ENCODE results near the gene SH2D3A. TPM values are rescaled to one million over a fixed set of nuclear protein-coding genes. Genes with fewer than 3 reads are reported as not detected.
A peak's percentile ranks its signal among the peaks of the same experiment; 100 is the strongest.

Gene SH2D3A
- total and polyA plus RNA-seq, 8 donors, result 10.1 to 33.0 (median 14.2) TPM

DNA sequence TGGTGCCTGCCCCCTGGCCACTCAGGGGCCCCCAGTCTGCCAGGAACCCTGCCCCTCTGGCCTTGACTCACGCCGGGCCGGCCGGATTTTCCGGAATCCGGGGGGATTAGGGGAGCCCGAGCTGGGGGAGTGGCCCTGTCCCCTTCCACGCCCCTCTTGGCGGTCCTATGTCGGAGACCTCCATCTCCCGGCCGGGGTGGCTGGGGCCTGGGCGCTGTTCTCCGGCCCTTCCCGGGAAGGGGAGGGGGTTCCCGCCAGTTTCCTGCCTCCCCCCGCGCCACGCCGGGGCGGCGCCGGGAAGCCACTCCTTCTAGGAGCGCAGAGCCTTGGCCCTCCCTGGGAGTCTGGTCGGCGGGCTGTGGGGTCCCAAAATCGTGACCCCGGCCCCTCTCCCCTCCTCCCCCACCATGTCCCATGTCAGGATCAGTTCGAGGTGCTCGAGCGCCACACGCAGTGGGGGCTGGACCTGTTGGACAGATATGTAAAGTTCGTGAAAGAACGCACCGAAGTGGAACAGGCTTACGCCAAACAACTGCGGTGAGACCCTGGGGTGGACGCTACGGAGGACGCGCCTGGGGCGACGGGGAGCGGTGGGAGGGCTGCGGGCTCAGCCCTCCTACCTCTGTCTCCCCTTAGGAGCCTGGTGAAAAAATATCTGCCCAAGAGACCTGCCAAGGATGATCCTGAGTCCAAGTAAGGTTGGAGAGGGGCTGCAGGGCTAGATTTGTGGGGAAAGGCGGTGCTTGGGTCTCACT lies 26.5 kb downstream of the SH2D3A start:
- Histone ChIP-seq H3K4me1 (peaks cover 12 to 26% (median 13%) of the 10 kb centered on the region in 3 donors), H3K4me3 (peak overlapping the region; percentile 66 to 91 (median 80)), H3K27ac (peak overlapping the region; percentile 8 to 77 (median 44)), H3K27me3 (no peaks in the 10 kb centered on the region), H3K9me3 (no peaks in the 10 kb centered on the region), H3K36me3 (no peaks in the 10 kb centered on the region)
- DNase-seq, result peak; percentile 54 to 87 (median 67)
- ATAC-seq, result no peak
- FAIRE-seq, result no peak
- WGBS, 2 donors, result 1 to 2% methylated on average over 46 of the region's 46 CpGs
- TF ChIP-seq, protein P1, sequence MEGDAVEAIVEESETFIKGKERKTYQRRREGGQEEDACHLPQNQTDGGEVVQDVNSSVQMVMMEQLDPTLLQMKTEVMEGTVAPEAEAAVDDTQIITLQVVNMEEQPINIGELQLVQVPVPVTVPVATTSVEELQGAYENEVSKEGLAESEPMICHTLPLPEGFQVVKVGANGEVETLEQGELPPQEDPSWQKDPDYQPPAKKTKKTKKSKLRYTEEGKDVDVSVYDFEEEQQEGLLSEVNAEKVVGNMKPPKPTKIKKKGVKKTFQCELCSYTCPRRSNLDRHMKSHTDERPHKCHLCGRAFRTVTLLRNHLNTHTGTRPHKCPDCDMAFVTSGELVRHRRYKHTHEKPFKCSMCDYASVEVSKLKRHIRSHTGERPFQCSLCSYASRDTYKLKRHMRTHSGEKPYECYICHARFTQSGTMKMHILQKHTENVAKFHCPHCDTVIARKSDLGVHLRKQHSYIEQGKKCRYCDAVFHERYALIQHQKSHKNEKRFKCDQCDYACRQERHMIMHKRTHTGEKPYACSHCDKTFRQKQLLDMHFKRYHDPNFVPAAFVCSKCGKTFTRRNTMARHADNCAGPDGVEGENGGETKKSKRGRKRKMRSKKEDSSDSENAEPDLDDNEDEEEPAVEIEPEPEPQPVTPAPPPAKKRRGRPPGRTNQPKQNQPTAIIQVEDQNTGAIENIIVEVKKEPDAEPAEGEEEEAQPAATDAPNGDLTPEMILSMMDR (IDR thresholded peaks at IDR 0.05), result no peak
- intact Hi-C loops (cut with DNase I), result no loop called here

DNA sequence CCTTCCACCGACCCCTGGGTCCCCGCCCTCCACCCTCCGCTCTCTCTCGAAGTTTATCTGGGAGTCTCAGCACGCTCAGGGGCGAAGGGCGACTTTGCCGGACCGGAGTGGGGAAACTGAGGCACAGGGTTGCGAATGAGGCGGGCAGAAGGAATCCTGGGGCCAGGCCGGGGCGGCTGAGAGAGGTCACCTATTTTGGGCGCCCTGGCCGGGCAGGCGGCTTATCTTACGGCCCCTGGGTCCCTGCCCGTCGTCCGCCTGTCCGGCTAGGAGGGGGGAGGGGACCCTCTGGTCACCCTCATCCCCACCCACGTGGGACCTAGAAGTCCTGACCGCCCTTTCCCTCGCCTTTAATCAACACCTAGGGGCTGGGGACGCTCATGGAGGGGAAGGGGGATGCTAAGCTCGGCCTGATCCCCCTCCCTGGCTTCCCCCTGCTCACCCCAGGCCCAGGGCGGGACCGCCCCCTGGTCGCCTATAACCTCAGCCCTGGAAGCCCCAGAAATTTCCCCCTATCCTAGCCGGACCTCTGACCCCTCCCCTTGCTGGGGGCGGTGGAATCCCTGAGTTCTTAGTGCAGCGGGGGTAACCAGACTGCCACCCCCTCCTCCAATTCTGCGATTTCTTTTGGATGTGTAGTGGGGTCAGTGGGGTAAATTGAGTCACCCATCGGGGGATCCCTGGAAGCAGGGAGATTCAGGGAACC lies 27.2 kb downstream of the SH2D3A start:
- H3K4me3 ChIP-seq, result peak overlapping the region; percentile 66 to 91 (median 80)
- 0 to 1% methylated on average over 27 to 33 of the region's 34 CpGs for WGBS, 2 donors
- no peaks in the 10 kb centered on the region for H3K36me3 ChIP-seq
- no peaks in the 10 kb centered on the region for H3K27me3 ChIP-seq
- intact Hi-C loops (cut with DNase I), result loop anchor here in 1 of 3 donors (5.0 kb wide), 1 partner anchor 122 kb away; no protein-coding TSS in a partner anchor
- no peaks in the 10 kb centered on the region for H3K9me3 ChIP-seq
- peaks cover 12 to 27% (median 13%) of the 10 kb centered on the region in 3 donors for H3K4me1 ChIP-seq
- peak overlapping the region; percentile 8 to 77 (median 44) for H3K27ac ChIP-seq
- FAIRE-seq (no peak), ATAC-seq (no peak), DNase-seq (peak in 4 of 6 donors; percentile 51 to 87 (median 68))
- TF ChIP-seq, protein P1 (IDR thresholded peaks at IDR 0.05), result no peak

DNA sequence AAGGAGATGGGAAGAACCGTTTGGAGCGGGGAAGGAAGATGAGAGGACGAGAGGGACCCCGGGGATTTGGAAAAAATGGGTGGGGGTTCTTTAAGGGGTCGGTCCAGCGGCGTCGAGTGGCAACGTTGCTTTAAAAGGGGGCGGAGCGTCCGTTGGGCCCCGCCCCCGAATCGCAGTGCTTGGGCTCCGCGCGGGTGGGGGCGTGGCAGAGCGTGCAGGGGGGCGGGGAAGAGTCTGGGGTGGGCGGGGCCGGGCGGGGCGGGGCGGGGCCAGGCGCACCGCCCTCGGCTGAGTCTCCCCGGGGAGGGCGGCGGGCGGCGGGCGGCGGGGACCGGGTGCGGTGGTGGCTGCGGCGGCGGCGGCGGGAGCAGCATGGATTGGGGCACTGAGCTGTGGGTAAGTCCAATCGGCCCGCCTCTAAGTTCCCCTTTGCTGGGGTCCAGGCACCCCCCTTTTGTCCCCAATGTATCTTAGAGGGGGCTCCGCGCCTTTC lies 27.8 kb downstream of the SH2D3A start, which contains the start of gene TRIP10:
Gene TRIP10 (plus strand): TSS at position 291 of the 493 bp plus-strand sequence. CDS start 82 bp downstream, at position 373.
- no peaks in the 10 kb centered on the region for H3K9me3 ChIP-seq
- H3K4me1 ChIP-seq, result peaks cover 12 to 27% (median 13%) of the 10 kb centered on the region in 3 donors
- peak within 1 kb of the TSS; percentile 82 to 91 (median 86) for H3K27ac ChIP-seq
- intact Hi-C loops (cut with DNase I), result loop anchor here in 1 of 3 donors (5.0 kb wide), 1 partner anchor 123 kb away; no protein-coding TSS in a partner anchor
- FAIRE-seq (no peak), DNase-seq (peak; percentile 78 to 93 (median 90)), ATAC-seq (peak; percentile 32 to 50 (median 45))
- no peaks in the 10 kb centered on the region for H3K36me3 ChIP-seq
- 1 to 2% methylated on average over 19 to 35 of the region's 47 CpGs for WGBS, 2 donors
- H3K27me3 ChIP-seq, result no peaks in the 10 kb centered on the region
- TF ChIP-seq, protein P1 (IDR thresholded peaks at IDR 0.05), result no peak
- peak within 1 kb of the TSS; percentile 66 to 91 (median 80) for H3K4me3 ChIP-seq

DNA sequence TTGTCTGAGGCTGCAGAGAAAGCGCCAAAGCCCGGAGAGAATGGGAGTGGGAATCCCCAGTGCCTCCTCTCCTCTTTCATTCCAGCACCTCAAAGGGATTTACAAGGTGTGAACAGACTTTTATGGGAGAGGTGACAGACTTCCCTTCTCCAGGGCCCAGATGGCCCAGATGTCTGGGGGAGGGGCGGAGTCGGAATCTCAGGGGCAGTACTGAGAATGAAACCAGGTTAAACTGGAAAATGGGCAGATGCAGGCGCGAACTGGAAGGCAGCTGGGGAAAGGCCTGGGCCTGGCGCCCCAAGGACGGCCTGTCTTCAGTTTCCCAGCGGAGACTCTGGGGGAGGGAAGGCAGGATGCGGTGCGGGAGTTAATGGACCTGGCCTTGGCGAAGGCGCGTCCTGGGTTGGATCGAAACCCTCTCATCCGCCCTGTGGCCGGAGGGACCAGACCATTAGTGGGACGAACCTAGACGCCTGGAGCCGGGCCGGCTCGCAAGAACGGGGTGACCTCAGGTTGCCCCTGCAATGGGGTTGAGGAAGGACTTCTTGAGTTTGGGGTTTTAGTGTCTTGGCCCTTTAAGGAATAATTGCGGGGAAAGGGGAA lies 28.3 kb downstream of the SH2D3A start:
- no peak for FAIRE-seq
- Histone ChIP-seq H3K27me3 (no peaks in the 10 kb centered on the region), H3K4me3 (peak overlapping the region in 2 of 4 donors; percentile 66 to 91), H3K9me3 (no peaks in the 10 kb centered on the region), H3K27ac (peak overlapping the region; percentile 82 to 91 (median 86)), H3K36me3 (no peaks in the 10 kb centered on the region), H3K4me1 (peaks cover 12 to 27% (median 13%) of the 10 kb centered on the region in 3 donors)
- peak in 5 of 6 donors; percentile 53 to 86 (median 67) for DNase-seq
- WGBS, 2 donors, result 3 to 8% methylated on average over 24 of the region's 24 CpGs
- intact Hi-C loops (cut with DNase I), result loop anchor here in 1 of 3 donors (5.0 kb wide), 1 partner anchor 123 kb away; no protein-coding TSS in a partner anchor
- peak in 1 of 4 donors; percentile 0 for ATAC-seq
- TF ChIP-seq, protein P1 (IDR thresholded peaks at IDR 0.05), result no peak

Data from pancreas (tissue), 10 donors.